Bronchial epithelial cell (primary cell): Measurements from ENCODE around the gene RITA1. TPM values are rescaled to one million over a fixed set of nuclear protein-coding genes. Genes with fewer than 3 reads are reported as not detected.

Source experiments
- DNase-seq: peaks from one replicate; pipeline ENCODE4 v3.0.0-alpha.2; 2010; ENCODE audit warnings: low read depth
- FAIRE-seq: peaks from 2 replicates; lab custom pipeline; 2011; peaks lifted over from hg19 to GRCh38; lab: Jason Lieb, UNC
- H3K27me3 ChIP-seq: 2 replicates; pipeline ENCODE4 v1.5.1; 2011; ENCODE audit warnings: low read length; ENCODE audit not compliant: control insufficient read depth, insufficient read depth
- H3K36me3 ChIP-seq: 2 replicates; pipeline ENCODE4 v1.5.1; 2011; ENCODE audit warnings: low read length; ENCODE audit not compliant: control insufficient read depth, insufficient read depth
- H3K4me3 ChIP-seq: 2 replicates; pipeline ENCODE4 v1.5.1; 2011; ENCODE audit warnings: mild to moderate bottlenecking, low read depth, low read length, control low read depth
- total RNA-seq: library from RNA; depleted of rRNA; stranded (reverse); fragments of >200 nt; gene quantifications from 2 replicates; pipeline ENCODE4 v1.2.1, GENCODE V29; 2014
- TF ChIP-seq, protein P1 (sequence below): IDR thresholded peaks from 2 replicates; pipeline ENCODE4 v1.5.1; 2011; ENCODE audit warnings: mild to moderate bottlenecking, moderate library complexity, low read length, control low read depth, inconsistent platforms; ENCODE audit not compliant: insufficient read depth, severe bottlenecking

Gene RITA1
- total RNA-seq, 1 donor from 2014 or later = 17.6 TPM

DNA sequence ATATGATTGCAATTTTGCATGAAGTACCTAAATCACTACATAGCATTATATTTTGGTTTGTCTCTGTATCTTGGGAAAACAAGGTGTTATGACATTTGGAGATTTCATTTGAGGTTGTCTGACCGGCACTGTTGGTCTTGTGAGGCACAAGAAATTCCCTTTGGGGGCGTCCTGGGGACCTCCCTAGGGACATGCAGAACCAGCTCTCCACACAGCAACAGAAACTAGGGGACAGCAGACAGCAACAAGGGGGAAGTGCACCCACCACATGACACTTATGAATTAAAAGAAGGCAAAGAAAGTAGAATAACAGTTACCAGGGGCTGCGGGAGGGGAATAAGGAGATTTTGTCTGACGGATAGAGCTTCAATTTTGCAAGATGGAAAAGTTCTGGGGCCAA lies 14.6 kb upstream of the RITA1 start:
- Histone ChIP-seq H3K27me3 (no peaks in the 10 kb centered on the region), H3K4me3 (no peak overlapping the region), H3K36me3 (peaks cover 45% of the 10 kb centered on the region)
- DNase-seq = no peak
- TF ChIP-seq, protein P1, sequence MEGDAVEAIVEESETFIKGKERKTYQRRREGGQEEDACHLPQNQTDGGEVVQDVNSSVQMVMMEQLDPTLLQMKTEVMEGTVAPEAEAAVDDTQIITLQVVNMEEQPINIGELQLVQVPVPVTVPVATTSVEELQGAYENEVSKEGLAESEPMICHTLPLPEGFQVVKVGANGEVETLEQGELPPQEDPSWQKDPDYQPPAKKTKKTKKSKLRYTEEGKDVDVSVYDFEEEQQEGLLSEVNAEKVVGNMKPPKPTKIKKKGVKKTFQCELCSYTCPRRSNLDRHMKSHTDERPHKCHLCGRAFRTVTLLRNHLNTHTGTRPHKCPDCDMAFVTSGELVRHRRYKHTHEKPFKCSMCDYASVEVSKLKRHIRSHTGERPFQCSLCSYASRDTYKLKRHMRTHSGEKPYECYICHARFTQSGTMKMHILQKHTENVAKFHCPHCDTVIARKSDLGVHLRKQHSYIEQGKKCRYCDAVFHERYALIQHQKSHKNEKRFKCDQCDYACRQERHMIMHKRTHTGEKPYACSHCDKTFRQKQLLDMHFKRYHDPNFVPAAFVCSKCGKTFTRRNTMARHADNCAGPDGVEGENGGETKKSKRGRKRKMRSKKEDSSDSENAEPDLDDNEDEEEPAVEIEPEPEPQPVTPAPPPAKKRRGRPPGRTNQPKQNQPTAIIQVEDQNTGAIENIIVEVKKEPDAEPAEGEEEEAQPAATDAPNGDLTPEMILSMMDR = no peak
- FAIRE-seq = no peak

DNA sequence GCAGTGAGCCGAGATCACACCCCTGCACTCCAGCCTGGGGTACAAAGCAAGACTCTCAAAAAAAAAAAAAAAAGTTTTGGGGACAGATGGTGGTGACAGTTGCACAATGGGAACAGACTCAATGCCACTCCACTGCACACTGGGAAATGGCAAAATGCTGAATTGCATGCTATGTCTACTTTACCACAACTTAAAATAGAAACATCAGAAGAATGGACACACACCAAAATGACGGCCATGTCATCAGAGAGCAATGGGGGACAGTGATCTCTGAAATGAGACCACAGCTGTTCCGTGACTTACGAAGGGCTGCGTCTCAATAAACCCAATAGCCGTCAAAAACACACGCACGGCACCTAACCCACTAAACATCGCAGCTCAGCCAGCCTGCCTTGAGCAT lies 14.0 kb upstream of the RITA1 start:
- Histone ChIP-seq H3K36me3 (peaks cover 43% of the 10 kb centered on the region), H3K4me3 (no peak overlapping the region), H3K27me3 (no peaks in the 10 kb centered on the region)
- DNase-seq (no peak), FAIRE-seq (peak; percentile 7)
- TF ChIP-seq, protein P1 = no peak

DNA sequence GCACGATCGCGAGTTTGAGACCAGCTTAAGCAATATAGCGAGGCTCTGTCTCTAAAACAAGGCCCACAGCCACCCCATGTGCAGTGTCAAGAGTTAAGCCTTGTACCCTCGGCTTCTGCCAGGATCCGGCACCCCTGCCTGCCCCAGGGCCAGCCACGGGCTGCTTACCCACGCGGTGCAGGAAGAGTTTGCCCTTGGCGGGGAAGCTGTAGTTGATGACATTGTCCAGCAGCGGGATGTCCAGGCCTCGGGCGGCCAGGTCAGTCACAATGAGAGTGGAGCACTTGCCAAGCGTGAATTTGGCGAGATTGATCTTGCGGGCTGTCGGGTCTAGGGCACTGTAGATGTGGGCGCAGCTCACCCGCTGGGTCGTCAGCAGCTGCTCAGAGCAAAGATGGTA lies 13.3 kb upstream of the RITA1 start:
- Histone ChIP-seq H3K36me3 (peaks cover 49% of the 10 kb centered on the region), H3K27me3 (no peaks in the 10 kb centered on the region), H3K4me3 (no peak overlapping the region)
- FAIRE-seq (peak; percentile 40), DNase-seq (no peak)
- TF ChIP-seq, protein P1 = no peak

DNA sequence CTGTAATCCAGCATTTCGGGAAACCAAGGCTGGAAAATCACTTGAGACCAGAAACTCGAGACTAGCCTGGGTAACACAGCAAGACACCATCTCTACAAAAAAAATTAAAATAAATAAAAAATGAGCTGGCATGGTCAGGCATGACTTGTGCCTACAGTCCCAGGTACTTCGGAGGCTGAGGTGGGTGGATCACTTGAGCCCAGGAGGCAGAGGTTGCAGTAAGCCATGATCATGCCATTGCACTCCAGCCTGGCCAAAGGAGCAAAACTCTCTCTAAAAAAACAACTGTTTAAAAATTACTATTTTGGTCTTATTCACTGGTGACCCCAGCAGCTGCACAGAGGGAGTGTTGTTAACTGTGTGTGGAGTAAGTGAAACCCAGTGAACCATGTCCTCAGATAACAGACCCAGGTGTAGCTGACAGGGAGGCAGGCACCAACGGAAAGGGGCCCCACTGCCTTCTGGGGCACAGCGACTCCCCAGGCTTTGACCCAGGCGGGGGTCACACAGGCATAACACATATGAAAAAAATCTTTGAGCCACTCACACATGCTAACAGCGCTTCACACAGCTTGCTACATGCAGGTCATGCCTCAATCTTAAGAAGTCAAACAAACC lies 12.3 kb upstream of the RITA1 start:
- Histone ChIP-seq H3K4me3 (no peak overlapping the region), H3K36me3 (peaks cover 56% of the 10 kb centered on the region), H3K27me3 (no peaks in the 10 kb centered on the region)
- FAIRE-seq (no peak), DNase-seq (no peak)
- TF ChIP-seq, protein P1 = no peak

DNA sequence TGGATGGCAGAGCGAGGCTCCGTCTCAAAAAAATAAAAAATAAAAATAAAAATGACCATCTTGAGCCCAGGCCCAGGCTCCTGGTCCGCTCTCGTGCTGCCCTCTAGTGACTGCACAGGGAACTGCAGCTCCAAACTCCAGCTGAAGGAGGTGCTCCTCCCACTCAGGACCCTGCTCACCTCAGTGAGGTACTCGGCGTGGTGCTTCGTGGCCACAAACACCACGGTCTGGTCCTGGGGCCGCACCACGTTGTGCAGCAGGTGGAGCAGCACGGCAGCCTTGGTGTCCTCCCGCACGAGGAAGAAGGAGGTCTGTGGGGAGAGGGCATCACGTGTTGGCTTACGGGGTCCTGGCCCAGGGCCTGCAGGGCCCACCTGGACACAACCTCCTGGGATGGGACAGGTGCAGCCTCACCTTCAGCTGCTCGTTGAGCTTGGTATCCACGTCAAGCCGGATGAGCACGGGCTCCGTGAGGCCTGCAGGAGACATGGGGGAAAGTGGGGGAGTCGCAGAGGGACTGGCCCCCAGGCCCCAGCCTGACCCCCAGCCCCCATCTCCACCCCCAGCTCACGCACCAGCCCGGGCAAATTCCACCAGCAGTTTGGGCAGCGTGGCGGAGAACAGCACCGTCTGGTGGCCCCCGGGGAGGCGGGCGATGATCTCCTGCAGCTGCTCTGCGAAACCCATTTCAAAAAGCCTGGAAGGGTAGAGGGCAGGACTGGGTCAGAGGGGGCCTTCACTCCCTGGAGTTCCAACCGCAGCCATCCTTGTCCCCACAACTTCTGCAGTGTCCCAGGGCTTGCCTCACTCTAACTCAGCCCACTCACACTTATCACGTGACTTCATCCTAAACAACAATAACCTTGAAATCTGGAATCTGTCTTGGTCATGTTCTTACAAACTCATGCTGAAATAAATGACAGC lies 10.8 kb upstream of the RITA1 start:
- Histone ChIP-seq H3K27me3 (no peaks in the 10 kb centered on the region), H3K4me3 (no peak overlapping the region), H3K36me3 (peaks cover 57% of the 10 kb centered on the region)
- FAIRE-seq (no peak), DNase-seq (peak; percentile 47)
- TF ChIP-seq, protein P1 = peak; percentile 99
